C4-2B (cell line): ENCODE measurements around the gene CDKAL1.

Source experiments
- ZFX ChIP-seq: fragments of 450-650 bp; IDR thresholded peaks from 2 replicates; pipeline ENCODE4 v1.6.1; 2017
- TF ChIP-seq, protein P1 (sequence below): fragments of 450-650 bp; conservative IDR thresholded peaks from 2 replicates; pipeline ENCODE4 v1.5.1; 2017; ENCODE audit warnings: mild to moderate bottlenecking

DNA sequence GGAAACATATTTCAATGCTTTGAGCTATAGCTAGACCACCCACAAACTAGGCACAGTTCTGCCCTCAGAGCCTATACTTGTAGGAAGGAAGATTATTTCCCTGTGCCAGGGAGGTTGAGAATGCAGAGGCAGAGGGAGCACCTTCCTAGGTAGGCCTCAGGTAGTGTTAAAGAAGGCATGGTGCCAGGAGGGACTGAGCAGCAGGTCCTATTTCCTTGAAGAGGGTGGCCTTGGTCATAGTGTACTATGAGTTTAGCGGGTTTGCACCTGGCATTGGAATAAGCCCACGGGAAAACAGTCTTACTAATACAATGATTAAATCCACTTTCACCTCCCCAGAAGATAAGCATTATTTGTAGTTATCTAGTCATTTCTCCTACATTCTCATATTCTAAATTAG is 375.4 kb downstream of the CDKAL1 start:
- TF ChIP-seq, protein P1, sequence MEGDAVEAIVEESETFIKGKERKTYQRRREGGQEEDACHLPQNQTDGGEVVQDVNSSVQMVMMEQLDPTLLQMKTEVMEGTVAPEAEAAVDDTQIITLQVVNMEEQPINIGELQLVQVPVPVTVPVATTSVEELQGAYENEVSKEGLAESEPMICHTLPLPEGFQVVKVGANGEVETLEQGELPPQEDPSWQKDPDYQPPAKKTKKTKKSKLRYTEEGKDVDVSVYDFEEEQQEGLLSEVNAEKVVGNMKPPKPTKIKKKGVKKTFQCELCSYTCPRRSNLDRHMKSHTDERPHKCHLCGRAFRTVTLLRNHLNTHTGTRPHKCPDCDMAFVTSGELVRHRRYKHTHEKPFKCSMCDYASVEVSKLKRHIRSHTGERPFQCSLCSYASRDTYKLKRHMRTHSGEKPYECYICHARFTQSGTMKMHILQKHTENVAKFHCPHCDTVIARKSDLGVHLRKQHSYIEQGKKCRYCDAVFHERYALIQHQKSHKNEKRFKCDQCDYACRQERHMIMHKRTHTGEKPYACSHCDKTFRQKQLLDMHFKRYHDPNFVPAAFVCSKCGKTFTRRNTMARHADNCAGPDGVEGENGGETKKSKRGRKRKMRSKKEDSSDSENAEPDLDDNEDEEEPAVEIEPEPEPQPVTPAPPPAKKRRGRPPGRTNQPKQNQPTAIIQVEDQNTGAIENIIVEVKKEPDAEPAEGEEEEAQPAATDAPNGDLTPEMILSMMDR = no peak
- TF ChIP-seq ZFX = no peak
